Amniotic stem cell (primary cell): Measurements from ENCODE around the gene PHACTR1.

Source experiments
- DNase-seq: peaks from one replicate; lab custom pipeline; 2025; lab: John Stamatoyannopoulos, UW

Gene PHACTR1

DNA sequence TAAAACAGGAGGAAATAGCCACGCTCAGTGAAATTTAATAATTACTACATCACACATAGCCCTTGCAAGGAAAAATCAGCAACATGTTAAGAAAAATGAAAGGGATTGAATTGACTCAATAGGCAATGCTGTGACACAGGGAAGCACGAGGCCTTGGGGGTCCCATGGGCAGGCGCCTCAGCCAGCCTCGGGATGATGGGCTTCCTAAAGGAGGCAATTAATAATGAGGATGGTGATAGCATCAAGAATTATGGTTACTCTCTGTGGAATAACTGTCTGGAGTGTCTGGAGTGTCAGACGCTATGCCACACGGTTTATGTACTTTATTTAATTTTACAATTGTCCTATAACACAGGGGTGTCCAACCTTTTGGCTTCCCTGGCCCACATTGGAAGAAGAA lies 481.6 kb downstream of the PHACTR1 start:
- DNase-seq: no peak

DNA sequence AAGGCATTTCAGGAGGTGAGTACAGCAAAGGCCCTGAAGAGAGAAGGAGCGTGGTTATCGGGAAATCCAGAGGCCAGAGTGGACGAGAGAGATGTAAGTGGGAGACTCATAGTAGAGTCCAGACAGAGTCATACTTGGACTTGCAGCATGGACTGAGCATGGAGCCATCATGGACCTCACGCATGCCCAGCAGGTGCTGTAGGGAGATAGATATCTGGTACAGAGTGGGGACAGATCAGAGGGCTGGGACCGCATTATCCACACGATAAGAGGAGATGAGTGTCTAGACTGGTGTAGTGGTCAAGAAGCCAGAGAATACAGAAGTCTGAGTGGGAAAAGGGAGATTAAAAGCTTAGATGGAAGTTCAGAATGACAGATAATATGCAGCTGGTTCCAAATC lies 484.8 kb downstream of the PHACTR1 start:
- no peak for DNase-seq

DNA sequence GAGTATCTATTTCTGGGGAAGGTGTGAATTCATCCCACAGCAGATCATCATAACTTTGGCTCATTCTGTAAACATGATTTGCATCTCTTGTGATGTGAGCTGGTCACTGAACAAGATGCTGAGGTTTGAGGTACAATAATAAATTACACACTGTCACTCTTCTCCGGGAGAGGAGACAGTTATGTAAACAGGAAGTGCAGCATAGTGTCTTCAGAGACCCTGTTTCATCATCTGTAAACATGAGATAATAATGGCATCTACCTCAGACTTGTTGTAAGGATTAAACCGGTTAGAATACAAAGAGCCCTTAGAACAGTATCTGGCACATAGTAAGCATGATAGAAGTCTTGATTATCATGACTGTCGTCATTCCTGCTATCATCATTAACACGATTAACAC lies 486.6 kb downstream of the PHACTR1 start:
- no peak for DNase-seq

- DNase-seq: no peak
Measured at GRCh38 chr6:13205106-13205505, 488.5 kb downstream of the PHACTR1 start.

DNA sequence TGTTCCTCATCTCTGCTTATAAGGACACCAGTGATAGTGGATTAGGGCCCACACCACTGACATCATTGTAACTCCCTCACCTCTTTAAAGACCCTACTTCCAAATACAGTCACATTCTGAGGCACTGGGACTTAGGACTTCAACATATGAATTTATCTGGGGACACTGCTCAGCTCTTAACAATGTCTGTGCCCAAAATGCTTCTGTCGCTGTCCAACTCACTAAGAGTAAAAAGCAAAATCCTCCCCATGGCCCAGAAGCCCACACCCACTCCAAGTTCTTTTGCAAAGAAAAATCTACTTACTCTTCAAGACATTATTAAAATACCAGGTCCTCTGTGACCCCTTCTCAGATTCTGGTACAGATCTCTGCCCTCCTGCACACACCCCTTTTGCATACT lies 495.5 kb downstream of the PHACTR1 start:
- DNase-seq: no peak

DNA sequence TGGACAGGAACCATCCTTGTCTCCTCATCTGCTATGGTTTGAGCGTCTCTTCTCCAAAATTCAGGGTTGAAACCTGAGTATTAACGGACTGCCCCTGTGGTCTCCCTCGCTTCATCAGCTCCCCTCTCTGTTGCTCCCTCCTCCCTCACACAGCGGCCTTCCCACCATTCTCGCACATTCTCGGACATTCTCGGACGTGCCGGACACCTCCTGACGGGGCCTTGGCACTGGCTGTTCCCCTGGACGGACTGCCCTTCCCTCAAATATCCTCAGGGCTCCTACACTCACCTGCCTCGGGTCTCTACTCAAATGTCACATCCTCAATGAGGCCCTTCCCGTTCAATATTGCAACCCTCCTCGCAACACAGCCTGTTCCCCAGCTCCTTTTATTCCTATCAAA lies 496.0 kb downstream of the PHACTR1 start:
- no peak for DNase-seq

DNA sequence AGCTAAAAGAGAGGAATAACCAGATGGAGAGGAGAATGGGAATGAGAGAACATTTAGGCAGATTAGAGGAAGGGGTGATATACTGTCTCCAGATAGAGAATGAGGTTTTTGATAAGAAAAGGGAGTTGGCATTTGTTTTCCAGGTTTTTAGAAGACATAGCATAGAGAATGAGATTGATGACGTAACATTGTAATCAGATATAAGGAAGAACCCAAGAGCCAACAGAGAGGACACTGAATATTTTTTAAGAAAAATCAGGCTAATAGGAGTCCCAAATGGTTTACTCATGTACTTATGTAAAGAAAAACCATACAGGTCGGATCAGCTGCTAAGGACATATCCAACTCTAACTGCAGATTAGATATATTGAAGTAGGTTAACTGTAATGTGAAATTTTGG lies 498.8 kb downstream of the PHACTR1 start:
- DNase-seq: no peak

- no peak for DNase-seq
Measured at GRCh38 chr6:13216236-13217014, 499.9 kb downstream of the PHACTR1 start.

DNA sequence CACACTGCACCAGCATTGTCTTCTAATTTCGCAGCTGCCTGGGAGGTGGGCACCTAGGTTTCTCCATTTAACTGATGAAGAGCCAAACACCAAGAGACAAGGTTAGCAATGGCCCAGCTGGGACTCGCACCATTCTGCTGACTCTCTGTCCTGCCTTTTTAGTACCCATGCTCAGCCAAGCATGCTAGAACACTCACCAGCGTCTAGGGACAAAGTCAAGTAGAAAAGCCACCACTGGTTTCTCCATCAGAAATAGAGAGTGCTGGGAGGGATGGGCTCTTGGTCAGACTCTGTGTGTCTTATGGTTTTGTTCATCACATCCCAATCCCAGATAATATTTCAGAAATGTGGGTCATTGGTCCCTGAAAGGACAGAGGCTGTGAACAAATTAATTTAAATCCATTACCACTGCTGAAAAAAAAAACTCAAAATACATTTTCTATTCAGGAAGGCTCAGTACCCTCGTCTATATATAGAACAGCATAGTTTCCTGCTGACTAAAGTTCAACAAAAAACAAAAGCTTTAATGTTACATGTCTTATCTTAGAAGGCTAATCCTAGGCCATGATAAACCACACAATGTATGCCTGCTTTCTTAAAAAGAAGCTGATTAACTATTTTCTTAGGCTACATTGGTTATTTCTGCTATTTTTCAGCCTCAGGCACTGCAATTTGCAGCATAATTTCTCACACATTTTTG lies 500.8 kb downstream of the PHACTR1 start:
- DNase-seq: no peak

DNA sequence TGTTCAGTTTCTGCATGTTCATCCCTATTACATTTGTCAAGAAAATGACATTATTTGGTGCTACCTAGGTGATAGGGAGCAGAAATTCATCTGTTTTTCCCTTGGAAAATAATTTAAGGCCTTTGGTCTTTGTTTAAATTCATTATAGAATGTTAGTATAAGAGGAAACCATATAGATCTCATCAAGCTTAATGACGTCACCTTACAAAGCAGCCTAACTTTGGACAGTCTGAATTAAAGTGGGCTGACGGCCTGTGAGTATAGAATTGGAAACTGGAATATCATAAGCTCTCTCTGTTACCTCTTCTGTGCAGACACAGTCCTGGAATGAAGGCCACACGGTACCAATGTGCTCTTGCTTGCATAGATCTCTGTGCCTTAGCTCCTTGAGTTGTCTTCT lies 503.7 kb downstream of the PHACTR1 start:
- DNase-seq: no peak

GRCh38 chr6:13222048-13222447 lies 505.5 kb downstream of the PHACTR1 start:
- DNase-seq: no peak

DNA sequence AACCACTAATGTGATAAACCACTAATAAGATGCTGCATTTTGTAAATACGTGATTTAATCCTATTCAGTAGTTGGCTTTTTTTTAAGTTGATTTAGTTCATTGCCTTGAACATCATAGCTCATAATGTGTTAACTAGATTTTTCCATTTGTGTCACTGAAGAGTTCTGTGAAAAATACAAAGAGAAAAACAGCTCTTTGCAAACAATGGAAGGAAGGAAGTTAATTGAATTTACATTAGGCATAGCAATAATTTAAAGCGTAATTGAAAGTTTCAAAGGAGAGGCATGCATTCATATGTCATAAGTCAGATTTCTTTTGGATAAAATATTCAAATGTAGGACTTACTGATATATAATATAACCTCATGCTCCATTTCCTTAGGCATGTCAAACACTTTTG lies 509.5 kb downstream of the PHACTR1 start:
- DNase-seq: no peak

DNA sequence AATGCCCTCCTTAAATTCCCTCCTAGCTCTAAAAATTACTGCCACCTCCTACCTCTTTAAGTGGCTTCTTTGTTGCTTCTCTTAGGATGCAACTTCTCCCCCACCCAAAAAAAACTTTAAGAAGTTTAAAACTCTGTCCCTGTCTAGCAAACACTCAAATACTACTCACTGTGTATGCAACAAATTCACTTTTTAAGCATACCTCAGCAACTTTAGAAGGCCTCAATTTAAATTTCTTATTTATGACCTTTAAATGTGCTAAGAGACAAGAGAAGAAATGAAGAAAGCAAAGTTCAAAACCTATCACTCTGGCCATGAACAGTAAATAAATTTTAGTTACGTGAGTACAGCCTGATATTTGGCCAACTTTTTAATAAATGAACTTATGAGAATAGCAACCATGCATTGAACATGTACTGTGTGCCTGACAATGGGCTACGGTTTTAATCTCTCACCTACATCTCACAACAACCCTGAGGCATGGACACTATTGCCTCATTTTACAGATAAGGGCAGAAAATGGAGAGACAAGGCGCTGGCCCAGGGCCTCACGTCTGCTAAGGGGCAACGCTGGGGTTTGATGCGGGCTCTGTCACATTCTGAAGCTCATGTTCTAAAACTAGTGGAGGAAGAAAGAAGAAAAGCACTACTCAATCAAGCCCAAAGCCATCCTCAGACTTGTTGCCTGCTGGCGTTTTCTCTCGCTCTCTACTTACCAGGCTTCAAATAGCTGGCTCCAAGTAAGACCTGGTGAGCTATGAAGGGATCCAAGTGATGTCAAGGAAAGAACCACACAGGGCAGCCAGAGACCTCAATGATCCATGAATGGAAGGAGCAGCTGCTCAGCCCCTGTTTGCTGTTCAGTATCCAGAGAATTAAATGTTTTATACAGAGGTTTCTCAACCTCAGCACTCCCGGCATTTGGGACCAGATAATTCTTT lies 512.0 kb downstream of the PHACTR1 start:
- DNase-seq: no peak

DNA sequence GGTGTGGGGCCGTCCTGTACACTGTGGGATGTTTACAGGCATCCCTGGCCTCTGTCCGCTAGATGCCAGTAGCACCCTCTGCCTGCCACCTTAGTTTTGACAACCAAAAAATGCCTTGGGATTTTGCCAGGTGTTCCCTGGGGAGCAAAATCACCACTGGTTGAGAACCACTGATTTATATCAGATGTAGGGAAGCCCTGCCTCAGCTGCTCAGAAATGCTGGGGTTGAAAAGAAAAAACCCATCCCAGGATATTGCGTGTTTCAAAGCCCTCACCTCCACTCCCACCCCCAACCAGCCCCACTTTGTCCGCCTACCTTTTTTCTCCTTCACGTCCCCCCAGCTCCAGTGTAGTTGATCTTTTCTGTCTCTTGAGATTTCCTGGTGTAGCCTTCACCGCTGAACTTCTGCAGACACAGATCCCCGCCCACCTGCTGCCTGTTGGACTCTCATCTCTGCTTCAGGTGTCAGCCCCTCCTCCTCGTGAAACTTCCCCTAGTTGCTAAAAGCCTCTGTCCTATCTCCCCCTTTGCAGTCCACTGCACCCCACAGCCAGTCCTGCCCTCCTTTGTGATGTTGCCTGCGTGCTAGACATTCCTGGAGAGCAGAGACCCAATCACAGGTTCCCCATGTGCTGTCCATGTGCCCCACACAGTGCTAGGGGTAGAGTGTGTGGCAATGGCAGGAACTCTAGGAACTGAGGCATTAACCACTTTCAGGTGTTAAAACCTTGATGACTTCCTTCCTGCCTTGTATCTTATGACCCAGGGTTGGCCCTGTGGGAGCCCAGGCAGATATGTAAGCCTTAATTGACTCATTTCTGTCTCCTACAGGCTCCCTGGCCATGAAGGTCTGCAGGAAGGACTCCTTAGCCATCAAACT lies 512.9 kb downstream of the PHACTR1 start:
- DNase-seq: no peak

DNA sequence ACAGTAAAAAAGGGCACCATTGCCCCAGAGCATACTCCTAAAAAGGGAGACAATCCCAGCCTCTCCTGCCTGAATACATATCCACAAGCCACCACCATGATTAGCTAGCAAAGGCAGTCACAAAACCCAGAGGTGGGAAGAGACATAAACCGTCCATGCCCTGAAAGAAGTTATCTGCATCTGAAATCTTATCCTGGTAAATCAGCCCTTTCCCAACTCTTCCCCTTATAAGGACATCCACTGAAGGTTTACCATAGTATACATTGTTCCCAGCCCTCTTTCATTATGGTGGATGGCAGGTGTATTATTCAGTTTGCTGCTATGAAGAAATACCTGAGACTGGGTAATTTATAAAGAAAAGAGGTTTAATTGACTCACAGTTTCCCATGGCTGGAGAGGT lies 516.5 kb downstream of the PHACTR1 start:
- DNase-seq: no peak

DNA sequence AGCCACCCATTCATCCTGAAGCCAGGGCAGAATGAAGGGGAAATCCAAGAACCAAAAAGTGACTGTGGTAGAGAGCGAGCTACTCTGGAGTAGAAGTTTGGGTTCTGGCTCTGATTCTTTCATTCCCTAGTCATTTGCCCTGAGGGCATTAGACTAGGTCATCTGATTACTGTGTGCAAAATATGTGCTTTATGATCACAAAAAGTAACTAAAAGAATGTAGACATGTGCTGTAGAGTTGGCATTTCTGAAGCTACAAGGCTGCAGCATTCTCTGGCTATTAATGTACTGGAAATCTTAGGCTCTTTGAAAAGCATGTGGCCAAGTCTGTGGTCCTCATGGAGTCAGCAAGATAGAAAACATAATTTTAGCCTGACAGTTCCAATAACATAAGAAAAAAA lies 517.6 kb downstream of the PHACTR1 start:
- no peak for DNase-seq

- no peak for DNase-seq
Measured at GRCh38 chr6:13235339-13235738, 518.8 kb downstream of the PHACTR1 start.

DNA sequence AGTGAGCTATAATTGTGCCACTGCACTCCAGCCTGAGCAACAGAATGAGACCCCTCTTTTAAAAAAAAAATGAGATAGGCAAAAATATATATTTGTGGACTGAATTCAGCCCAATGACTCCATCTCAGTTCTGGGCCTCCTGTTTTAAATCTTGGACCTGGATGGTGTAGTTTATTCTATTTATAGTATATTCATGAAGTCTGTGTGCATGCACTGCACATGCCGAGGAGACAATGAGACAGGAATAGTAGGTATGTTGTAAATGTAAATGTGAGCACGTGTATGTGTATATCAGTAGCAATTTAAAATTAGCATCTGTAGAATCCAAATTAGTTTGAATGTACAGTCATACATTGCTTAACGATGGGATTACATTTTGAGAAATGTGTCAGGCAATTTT lies 520.8 kb downstream of the PHACTR1 start:
- no peak for DNase-seq

DNA sequence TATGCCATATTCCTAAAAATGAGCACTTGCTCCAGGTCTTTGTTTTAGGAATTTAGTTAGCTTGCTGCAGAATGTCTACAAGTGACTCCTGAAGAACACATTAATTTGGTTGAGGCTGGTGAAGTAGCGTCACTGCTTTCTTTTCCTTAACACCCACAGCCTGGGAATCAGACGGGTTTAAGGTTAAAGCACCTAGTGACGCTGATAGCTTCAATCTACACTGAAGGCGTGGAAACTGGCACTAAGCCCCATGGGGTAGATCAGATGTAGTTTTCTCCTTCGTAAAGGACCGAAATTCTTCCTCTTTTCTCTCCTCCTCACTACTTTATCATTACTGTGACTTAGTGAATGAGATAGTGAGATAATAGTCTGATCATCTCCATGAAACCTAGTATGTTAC lies 521.5 kb downstream of the PHACTR1 start:
- no peak for DNase-seq

GRCh38 chr6:13238640-13239216 lies 522.2 kb downstream of the PHACTR1 start:
- DNase-seq: no peak
